GM18873 (cell line): Measurements from ENCODE around the gene GARIN3.
A peak's percentile ranks its signal among the peaks of the same experiment; 100 is the strongest.
"Not testable (repeated sequence)": the region's sequence is repeated elsewhere in the genome, so short reads cannot be mapped to it uniquely, and the experiment has no call there.

Source experiments
- ATAC-seq: cut with Tn5 transposase; IDR thresholded peaks from one replicate; pipeline ENCODE4 v1.9.1; 2021; ENCODE audit warnings: mild to moderate bottlenecking, moderate library complexity, moderate number of reproducible peaks; ENCODE audit not compliant: unreplicated experiment, low FRiP score

GARIN3 gene

GRCh38 chr5:157186309-157187045 lies 20.4 kb upstream of the GARIN3 start:
- no peak for ATAC-seq

DNA sequence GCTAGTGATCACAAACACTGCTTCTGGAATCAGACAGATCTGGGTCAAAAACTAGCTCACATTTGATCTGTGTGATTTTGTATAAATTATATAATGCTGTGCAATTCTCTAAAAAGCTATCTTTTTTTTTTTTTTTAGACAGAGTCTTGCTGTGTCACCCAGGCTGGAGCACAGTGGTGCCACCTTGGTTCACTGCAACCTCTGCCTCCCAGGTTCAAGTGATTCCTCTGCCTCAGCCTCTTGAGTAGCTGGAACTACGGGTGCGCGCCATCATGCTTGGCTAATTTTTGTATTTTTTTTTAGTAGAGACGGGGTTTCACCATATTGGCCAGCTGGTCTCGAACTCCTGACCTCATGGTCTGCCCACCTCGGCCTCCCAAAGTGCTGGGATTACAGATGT lies 19.1 kb upstream of the GARIN3 start:
- ATAC-seq, result not testable (repeated sequence)

GRCh38 chr5:157184117-157184670 lies 18.1 kb upstream of the GARIN3 start:
- no peak for ATAC-seq

GRCh38 chr5:157182143-157182757 lies 16.2 kb upstream of the GARIN3 start:
- no peak for ATAC-seq

- no peak for ATAC-seq
Observed at GRCh38 chr5:157180374-157181264, 14.6 kb upstream of the GARIN3 start, which contains the start of gene ITK. TSS of gene ITK (plus strand) at chr5:157180840. CDS start at chr5:157180978, 138 bp downstream.

- no peak for ATAC-seq
Observed at GRCh38 chr5:157178966-157179365, 12.9 kb upstream of the GARIN3 start.

- ATAC-seq, result no peak
Observed at GRCh38 chr5:157177953-157178352, 11.9 kb upstream of the GARIN3 start.

GRCh38 chr5:157175071-157175612 lies 9.1 kb upstream of the GARIN3 start:
- no peak for ATAC-seq

DNA sequence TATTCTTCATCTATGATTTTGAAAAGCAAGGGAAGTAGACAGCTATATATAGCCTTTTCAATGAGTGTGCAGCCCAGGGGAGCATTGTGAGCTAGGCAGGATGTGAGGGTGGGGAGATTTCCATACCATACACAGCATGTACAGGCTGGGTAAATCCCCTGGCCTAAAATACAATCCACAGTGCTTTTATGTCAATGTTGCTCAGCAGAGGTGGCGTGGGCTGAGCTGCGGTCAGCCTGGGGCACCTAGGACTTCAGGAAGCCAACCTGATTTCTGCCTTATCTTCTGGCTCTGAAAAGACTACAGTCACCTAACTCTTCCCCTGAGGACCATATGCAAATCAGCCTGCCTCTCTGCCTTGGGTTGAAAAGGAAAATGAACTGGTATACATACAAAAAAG lies 6.3 kb upstream of the GARIN3 start:
- peak; percentile 99 for ATAC-seq

DNA sequence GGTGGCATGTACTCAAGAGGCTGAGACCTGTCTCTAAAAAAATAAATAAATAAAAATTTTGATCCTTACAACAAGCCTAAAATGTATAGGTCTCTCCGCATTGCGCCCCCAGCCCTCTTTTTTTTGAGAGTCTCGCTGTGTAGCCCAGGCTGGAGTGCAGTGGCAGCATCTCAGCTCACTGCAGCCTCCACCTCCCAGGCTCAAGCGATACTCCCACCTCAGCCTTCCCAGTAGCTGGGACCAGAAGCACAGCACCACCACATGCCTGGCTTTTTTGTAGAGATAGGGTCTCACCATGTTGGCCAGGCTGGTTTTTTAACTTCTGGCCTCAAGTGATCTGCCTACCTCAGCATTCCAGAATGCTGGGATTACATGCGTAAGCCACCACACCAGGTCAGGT lies 2.2 kb upstream of the GARIN3 start:
- ATAC-seq, result no peak

- no peak for ATAC-seq
Observed at GRCh38 chr5:157167214-157167621, 1.2 kb upstream of the GARIN3 start.

DNA sequence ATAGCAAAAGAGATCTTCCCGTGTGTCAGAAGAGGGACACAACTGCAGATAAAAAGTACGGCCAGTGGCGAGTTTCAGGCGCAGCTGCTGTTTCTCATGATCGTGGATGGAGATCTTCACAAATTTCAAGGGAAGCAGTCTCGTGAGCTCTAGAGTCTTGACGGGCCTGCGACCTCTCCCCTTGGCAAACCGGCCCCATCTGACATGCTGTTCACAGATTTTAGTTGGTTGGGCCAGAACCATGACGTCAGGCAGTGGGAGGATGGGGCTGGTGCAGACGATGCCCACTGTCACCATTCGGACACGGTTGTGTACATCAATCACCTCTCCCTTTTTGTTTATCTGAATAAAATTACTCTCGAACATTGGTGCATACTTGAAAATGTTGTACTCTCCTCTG lies 396 bp downstream of the GARIN3 start:
- no peak for ATAC-seq

DNA sequence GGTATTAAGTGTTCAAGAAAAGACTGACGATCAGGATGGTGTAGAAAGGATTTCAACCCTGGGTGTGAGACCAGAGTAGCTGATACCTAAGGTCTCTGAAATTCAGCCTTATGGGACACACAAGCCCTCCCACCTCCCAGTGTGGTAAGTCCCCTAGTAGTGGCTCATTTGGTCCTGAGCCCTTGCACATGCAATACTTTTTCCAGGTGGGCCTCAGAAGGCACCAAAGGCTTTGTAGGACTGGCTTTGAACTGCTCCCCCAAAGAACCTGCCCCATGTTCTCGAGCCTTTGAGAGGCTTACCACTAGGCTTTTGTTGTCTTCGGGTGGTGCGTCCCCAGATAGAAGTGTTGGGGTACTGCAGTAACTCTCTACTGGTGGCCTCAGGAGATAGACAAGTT lies 803 bp downstream of the GARIN3 start:
- ATAC-seq, result no peak

GRCh38 chr5:157164521-157164920 lies 1.5 kb downstream of the GARIN3 start:
- no peak for ATAC-seq

GRCh38 chr5:157162919-157163510 lies 3.0 kb downstream of the GARIN3 start:
- ATAC-seq, result no peak

DNA sequence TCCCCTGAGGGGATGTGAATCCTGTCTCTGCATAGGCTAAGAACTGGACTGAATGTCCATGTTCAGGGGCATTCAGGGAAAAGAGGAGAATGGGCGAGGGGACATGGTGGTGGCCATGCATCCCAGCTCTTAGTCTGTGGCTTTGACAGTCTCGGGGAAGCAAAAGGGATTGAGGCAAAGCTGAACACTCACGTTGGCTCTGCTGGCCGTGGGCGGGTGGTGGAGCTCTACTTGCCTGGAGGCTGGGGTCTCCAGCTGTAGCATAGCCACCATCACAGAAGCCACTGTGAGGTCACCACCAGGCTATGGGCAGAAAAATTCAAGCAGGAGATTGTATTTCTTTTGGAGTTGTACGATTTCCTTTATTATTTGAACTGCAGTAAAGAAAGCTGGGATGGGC lies 4.1 kb downstream of the GARIN3 start:
- no peak for ATAC-seq

DNA sequence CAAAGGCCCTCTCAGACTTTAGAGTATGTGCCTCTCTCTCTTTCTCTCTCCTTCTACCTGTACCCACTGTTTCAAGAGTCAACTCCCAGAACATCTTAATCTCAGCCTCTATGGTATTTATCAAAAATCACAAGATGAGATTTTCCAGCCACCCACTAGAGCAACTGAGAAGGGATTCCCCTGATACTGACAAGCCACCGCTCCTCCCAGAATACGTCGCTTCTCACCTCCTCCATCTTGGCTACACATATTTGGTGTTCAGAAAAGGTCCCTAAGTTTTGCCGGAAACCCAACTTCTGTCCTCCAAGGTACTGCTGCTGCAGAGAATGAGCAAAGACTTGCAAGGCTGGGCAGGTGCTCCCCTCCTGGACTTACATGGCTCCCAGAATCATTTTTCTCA lies 6.1 kb downstream of the GARIN3 start:
- no peak for ATAC-seq

- ATAC-seq, result no peak
Observed at GRCh38 chr5:157159209-157159751, 6.8 kb downstream of the GARIN3 start.

DNA sequence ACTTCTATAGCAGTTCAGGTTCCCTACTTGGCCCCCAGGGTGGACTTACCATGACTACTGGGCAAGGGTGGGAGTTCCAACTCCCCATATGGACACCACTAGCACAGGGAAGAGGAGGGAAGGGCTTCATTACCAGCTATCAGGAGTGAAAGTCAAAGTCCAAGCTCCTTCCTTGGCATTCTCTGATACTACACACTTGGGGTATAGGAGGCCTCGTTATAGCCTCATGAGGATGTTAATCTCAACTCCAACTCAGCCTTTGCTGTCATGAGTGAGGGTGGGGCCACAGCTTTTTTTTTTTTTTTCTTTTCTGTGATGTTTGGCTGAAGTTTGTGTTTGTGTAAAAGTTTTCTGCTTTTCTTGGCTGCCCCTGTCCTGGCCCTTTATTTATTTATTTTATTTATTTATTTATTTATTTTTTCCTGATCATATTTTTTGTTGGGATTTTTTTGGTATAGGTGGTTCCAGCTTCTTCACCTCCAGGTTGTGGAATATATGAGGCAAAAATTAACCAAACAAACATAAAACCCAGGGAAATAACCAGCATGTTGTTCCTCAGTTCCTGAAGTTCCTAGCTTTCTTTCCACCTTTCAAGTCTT lies 8.7 kb downstream of the GARIN3 start:
- no peak for ATAC-seq

GRCh38 chr5:157155297-157155696 lies 10.8 kb downstream of the GARIN3 start:
- no peak for ATAC-seq
